ENCODE data around the gene PPP2R3A.

PPP2R3A gene

DNA sequence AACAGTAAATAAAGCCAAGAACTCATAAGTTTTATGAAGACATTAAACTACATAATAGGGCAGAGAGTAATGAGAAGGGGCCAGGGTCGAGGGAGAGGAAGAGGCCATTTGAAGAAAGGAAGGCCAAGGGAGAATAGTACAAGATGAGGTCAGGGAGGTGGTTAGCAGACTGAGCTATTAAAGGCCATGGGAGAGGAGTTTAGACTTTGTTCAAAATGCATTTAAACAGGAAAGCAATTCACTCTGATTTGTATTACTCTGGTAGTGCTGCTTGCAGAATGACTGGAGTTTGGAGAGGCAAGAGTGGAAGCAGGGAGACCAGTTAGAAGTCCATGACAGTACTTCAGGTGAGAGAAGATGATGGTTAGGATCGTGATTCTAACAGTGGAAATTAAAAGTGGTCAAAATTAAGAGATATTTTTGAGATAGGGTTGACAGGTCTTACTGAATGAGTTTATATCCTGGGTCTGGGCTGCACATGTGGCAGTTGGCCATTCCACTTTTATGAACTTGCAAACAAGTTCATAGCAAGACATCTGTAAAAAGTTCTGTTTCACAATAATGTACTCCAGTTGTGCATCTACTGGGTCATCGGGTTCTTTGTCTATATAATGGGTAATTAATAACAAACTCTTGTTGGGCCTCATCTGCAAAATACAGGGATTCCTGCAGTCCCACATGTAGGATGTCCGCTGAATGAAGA, 16.3 kb downstream of the PPP2R3A start:
- no peak overlapping the region for H3K4me3 ChIP-seq (ENCODE audit: control insufficient read depth, low read depth, low read length)
- no peak for DNase-seq (ENCODE audit: low read depth)
- TF ChIP-seq CTCF (IDR thresholded peaks at IDR 0.05; ENCODE audit: control insufficient read depth, insufficient read depth, low read depth, low read length, missing control alignments) = no peak

DNA sequence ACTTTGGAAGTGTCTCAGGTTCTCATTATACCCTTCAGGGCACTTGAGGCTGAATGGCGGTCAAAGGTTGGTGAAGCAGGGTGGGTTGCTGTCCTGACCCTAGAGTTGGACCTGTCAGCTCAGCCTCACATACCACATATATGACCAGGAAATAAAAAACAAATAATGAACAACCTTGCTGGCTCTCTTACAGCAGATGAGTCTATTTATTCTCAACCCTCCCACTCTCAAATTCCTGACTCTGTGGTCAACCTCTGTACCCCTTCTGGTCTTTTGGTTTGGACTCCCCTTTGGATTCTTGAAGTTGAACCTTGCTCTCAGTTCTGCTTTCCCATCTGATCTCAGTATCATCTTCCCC, 16.9 kb downstream of the PPP2R3A start:
- no peak for DNase-seq (ENCODE audit: low read depth)
- TF ChIP-seq CTCF (IDR thresholded peaks at IDR 0.05; ENCODE audit: control insufficient read depth, insufficient read depth, low read depth, low read length, missing control alignments) = no peak
- no peak overlapping the region for H3K4me3 ChIP-seq (ENCODE audit: control insufficient read depth, low read depth, low read length)

DNA sequence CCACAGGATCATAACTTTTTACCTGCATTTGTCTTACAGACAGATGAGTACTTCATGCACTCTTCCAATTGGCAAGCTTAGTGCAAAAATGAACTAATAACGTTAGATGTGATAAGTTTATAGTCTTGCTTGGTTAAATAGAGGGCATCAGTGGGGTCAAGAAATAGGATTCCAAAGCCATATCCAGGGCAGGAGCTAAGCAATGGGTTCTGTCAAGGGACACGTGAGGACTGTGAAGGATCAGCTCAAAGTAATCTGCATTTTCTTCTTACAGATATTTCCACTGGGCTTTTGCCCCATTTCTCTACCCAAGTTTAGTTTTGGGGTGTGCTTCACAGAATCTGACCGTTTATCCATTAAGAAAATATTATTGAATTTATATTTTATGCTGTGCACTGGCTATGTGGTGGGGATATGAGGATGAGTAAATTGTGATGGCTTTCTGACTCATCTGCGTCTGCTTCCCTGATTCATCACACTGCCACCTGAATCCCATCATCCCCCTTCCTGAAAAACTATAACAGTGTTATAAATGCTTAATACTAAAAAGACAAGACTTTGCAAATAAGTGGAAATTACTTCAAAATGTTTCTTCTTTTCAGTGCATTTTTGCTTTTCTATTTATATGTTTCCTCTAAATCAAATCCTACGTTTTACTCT, 17.5 kb downstream of the PPP2R3A start:
- no peak for DNase-seq (ENCODE audit: low read depth)
- no peak for TF ChIP-seq CTCF (IDR thresholded peaks at IDR 0.05; ENCODE audit: control insufficient read depth, insufficient read depth, low read depth, low read length, missing control alignments)
- H3K4me3 ChIP-seq (ENCODE audit: control insufficient read depth, low read depth, low read length) = no peak overlapping the region

- TF ChIP-seq CTCF (IDR thresholded peaks at IDR 0.05; ENCODE audit: control insufficient read depth, insufficient read depth, low read depth, low read length, missing control alignments) = no peak
- no peak overlapping the region for H3K4me3 ChIP-seq (ENCODE audit: control insufficient read depth, low read depth, low read length)
- DNase-seq (ENCODE audit: low read depth) = no peak
Measured at GRCh38 chr3:135987661-135988060, 22.1 kb downstream of the PPP2R3A start.

GRCh38 chr3:135989242-135989641, 23.7 kb downstream of the PPP2R3A start:
- DNase-seq (ENCODE audit: low read depth) = peak; percentile 25
- TF ChIP-seq CTCF (IDR thresholded peaks at IDR 0.05; ENCODE audit: control insufficient read depth, insufficient read depth, low read depth, low read length, missing control alignments) = no peak
- no peak overlapping the region for H3K4me3 ChIP-seq (ENCODE audit: control insufficient read depth, low read depth, low read length)

DNA sequence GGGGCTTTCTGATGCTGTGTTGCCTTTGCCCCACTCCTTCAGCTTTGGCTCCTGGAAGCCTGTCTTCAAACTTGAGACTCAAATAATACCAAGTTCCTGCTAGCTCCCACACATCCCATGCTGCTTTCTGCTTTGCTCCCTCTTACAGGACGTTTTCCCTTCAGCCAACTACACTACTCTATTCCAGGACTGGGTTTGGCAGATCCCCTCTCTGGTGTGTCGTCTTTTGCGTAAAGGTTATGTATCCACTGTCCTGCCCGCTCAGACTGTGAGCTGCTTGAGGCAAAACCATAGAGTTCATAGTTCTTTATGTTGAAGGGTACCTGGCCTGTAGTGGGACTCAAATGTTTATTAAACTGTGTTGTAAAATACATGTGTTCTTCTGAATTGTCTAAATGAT, 25.4 kb downstream of the PPP2R3A start:
- H3K4me3 ChIP-seq (ENCODE audit: control insufficient read depth, low read depth, low read length) = no peak overlapping the region
- TF ChIP-seq CTCF (IDR thresholded peaks at IDR 0.05; ENCODE audit: control insufficient read depth, insufficient read depth, low read depth, low read length, missing control alignments) = no peak
- DNase-seq (ENCODE audit: low read depth) = no peak

Measured in AG09309 (cell line).